Occipital lobe (tissue), 3 donors: ENCODE data around the gene POLD4. TPM values are rescaled to one million over a fixed set of nuclear protein-coding genes. Genes with fewer than 3 reads are reported as not detected.
A peak's percentile ranks its signal among the peaks of the same experiment; 100 is the strongest.

Source experiments
- DNase-seq: peaks from one replicate; lab custom pipeline; 2025; lab: John Stamatoyannopoulos, UW
- small RNA-seq: library from RNA; depleted of rRNA; stranded (forward); fragments of <200 nt; gene quantifications from one replicate; pipeline ENCODE3, GENCODE V24; 2014
- total RNA-seq: library from RNA; depleted of rRNA; stranded (reverse); fragments of >200 nt; gene quantifications from one replicate; pipeline ENCODE4 v1.2.3, GENCODE V29; 2014

The POLD4 gene
- total RNA-seq, 1 donor from 2014 or later, result 3.6 TPM

DNA sequence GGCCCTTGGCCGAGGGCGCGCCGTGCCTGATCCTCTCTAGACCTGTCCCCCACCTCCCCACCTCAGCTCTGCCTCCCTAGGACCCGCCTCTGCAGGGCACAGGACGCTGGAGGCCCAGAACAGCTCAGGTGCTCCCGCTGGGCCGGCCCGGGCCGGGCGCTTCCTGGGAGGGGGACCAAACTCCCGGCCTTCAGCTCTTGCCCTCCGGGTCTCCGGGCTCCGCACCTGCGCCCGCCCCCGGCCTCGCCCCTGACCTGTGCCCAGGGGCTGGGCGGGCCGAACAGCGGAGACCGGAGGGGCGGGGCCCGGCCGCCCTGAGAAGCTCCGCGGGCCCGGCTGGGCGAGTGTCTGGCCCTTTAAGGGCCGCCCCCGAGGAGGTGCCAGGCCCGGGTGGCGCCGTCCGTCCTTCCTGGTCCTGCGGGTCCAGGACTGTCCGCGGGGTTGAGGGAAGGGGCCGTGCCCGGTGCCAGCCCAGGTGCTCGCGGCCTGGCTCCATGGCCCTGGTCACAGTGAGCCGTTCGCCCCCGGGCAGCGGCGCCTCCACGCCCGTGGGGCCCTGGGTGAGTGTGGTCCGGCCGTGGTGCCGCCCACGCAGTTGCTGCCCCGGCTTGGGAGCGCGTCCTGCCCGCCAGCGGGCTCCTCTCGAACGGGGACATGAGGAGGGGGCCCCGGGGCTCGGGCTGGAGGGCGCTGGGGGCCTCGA is 50.1 kb downstream of the POLD4 start, which contains the start of gene SSH3:
Gene SSH3, plus strand, starts transcription at position 399 of the 703 bp plus-strand sequence. Its CDS starts 96 bp downstream, at position 495.
- DNase-seq, result peak; percentile 34

DNA sequence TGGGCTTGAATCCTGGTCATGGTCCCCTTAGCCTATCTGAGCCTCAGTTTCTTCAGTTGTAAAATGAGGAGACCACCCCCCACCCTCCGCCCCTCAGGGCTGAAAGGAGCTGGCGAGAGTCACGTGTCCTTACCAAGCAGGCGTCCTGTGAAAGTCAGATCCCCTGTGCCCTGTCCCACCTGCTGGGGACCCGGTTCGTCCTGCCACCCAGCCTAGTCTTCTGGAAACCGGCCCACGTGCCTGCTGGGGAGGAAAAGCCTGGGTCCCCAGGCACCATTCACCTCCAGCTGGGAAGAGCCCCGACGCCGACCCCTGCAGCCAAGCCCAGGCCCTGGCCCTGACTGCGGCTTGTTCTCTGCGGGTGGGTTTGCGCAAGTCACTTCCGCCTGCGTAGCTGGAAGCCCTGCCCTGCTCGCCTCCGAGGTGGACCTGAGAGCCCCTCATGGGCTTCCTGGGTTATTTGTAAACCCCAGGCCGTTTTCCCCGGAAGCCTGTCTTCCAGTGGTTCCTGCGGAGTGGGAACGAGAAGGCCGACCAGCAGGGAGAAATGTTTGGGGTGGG is 50.7 kb downstream of the POLD4 start:
- no peak for DNase-seq

DNA sequence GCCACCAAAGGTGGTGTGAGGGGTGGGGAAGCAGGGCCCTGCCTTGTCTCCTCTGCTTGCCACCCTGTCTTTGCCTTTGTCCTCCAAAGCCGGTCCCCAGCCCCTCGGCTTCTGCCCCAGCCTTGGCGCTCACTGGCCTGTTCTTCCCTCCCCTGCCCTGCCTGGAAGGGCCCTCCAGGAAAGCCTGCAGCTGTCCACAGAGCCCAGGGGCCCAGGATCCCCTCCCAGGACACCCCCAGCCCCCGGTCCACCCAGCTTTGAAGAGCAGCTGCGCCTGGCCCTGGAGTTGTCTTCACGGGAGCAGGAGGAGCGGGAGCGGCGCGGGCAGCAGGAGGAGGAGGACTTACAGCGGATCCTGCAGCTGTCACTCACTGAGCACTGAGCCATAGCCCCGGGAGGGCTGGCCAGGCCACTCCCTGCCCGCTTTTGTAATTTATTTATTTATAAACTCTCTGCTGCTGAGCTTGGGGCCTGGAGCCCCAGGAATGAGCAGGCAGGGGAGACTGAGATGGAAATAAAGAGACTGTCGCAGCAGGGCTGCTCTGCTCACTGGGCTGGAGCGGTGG is 51.3 kb downstream of the POLD4 start:
- DNase-seq, result no peak

DNA sequence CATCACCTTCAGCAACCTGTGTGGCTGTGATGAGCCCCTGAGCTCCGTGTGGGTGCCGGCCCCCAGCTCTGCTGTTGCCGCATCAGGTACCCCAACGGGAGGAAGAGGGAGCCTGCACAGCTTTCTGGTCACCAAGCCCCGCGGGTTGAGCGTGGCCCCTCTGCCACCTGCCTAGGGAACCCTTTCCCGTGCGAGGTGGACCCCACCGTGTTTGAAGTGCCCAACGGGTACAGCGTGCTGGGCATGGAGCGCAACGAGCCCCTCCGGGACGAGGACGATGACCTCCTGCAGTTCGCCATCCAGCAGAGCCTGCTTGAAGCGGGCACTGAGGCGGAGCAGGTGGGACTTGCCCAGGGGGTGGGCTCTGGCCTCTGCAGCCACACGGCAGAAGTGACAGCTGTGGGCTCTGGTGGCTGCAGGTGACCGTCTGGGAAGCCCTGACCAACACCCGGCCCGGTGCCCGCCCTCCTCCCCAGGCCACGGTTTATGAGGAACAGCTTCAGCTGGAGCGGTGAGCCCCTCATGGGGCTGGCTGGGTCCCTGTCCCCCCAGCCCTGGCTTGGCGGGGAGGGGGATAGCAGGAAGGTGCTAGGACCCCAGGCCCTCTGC is 51.9 kb downstream of the POLD4 start:
- no peak for DNase-seq

Small RNA genes lying within 50 kb of the gene (small RNA-seq; reads per million reads assigned to genes)
- gene RN7SKP239 (0.12 reads per million), gene RNU6-1238P (not detected)

Other genes with a start within 250 kb of the POLD4 start
- gene KDM2A, start 234.3 kb downstream of the POLD4 start, total RNA-seq, result 37.3 TPM
- 44.9 TPM for gene GRK2, start 87.1 kb downstream of the POLD4 start, total RNA-seq
- 49.4 TPM for gene ANKRD13D, start 64.2 kb downstream of the POLD4 start, total RNA-seq
- 2.0 TPM for gene SSH3, start 50.0 kb downstream of the POLD4 start, total RNA-seq
- not detected for gene CLCF1, start 20.1 kb upstream of the POLD4 start, total RNA-seq
- 14.0 TPM for gene RAD9A, start 38.4 kb upstream of the POLD4 start, total RNA-seq
- gene PPP1CA, start 48.3 kb upstream of the POLD4 start, total RNA-seq, result 53.5 TPM
- 0.16 TPM for gene TBC1D10C, start 50.5 kb upstream of the POLD4 start, total RNA-seq
- 0.16 TPM for gene CARNS1, start 62.1 kb upstream of the POLD4 start, total RNA-seq
- 13.1 TPM for gene RPS6KB2, start 74.9 kb upstream of the POLD4 start, total RNA-seq
- gene PTPRCAP, start 84.1 kb upstream of the POLD4 start, total RNA-seq, result not detected
- 23.4 TPM for gene CORO1B, start 89.9 kb upstream of the POLD4 start, total RNA-seq
- gene GPR152, start 99.2 kb upstream of the POLD4 start, total RNA-seq, result not detected
- gene CABP4, start 101.8 kb upstream of the POLD4 start, total RNA-seq, result not detected
- 13.1 TPM for gene TMEM134, start 115.7 kb upstream of the POLD4 start, total RNA-seq
- 66.8 TPM for gene AIP, start 129.5 kb upstream of the POLD4 start, total RNA-seq
- gene PITPNM1, start 151.8 kb upstream of the POLD4 start, total RNA-seq, result 34.0 TPM
- gene CDK2AP2, start 154.6 kb upstream of the POLD4 start, total RNA-seq, result 4.7 TPM
- not detected for gene CABP2, start 169.9 kb upstream of the POLD4 start, total RNA-seq
- 200 TPM for gene GSTP1, start 230.3 kb upstream of the POLD4 start, total RNA-seq